Parathyroid adenoma (tissue), 2 donors: ENCODE results near the gene EIF4ENIF1.

Experiments
- H2AFZ ChIP-seq: fragments of 300-600 bp; sonication (generic); one replicate; pipeline ENCODE4 v1.7.0; 2017; ENCODE audit warnings: antibody characterized with exemption, mild to moderate bottlenecking
- H3K27ac ChIP-seq: fragments of 300-600 bp; sonication (generic); one replicate; pipeline ENCODE4 v1.7.0; 2017
- H3K27me3 ChIP-seq: fragments of 300-600 bp; sonication (generic); one replicate; pipeline ENCODE4 v1.7.0; 2017; ENCODE audit warnings: low read length; ENCODE audit not compliant: control insufficient read depth, insufficient read depth
- H3K36me3 ChIP-seq: fragments of 300-600 bp; sonication (generic); one replicate; pipeline ENCODE4 v1.7.0; 2017; ENCODE audit warnings: low read length; ENCODE audit not compliant: control insufficient read depth, insufficient read depth
- H3K4me1 ChIP-seq: fragments of 300-600 bp; sonication (generic); one replicate; pipeline ENCODE4 v1.7.0; 2017; ENCODE audit warnings: control low read depth
- H3K4me2 ChIP-seq: fragments of 300-600 bp; sonication (generic); one replicate; pipeline ENCODE4 v1.7.0; 2017; ENCODE audit warnings: low read length
- H3K4me3 ChIP-seq: fragments of 300-600 bp; sonication (generic); one replicate; pipeline ENCODE4 v1.7.0; 2017; ENCODE audit warnings: low read depth, low read length
- H3K79me2 ChIP-seq: fragments of 300-600 bp; sonication (generic); one replicate; pipeline ENCODE4 v1.7.0; 2017; ENCODE audit warnings: control low read depth
- H3K9ac ChIP-seq: fragments of 300-600 bp; sonication (generic); one replicate; pipeline ENCODE4 v1.7.0; 2017; ENCODE audit warnings: mild to moderate bottlenecking
- H3K9me3 ChIP-seq: fragments of 300-600 bp; sonication (generic); one replicate; pipeline ENCODE4 v1.7.0; 2017; ENCODE audit warnings: low read length; ENCODE audit not compliant: control insufficient read depth
- TF ChIP-seq, protein P1 (sequence below): fragments of 300-600 bp; sonication (generic); IDR thresholded peaks from one replicate; pipeline ENCODE4 v1.7.0; 2017; ENCODE audit warnings: antibody characterized with exemption, mild to moderate bottlenecking
- donor health status: primary hyperparathyroidism.

The EIF4ENIF1 gene, protein sequence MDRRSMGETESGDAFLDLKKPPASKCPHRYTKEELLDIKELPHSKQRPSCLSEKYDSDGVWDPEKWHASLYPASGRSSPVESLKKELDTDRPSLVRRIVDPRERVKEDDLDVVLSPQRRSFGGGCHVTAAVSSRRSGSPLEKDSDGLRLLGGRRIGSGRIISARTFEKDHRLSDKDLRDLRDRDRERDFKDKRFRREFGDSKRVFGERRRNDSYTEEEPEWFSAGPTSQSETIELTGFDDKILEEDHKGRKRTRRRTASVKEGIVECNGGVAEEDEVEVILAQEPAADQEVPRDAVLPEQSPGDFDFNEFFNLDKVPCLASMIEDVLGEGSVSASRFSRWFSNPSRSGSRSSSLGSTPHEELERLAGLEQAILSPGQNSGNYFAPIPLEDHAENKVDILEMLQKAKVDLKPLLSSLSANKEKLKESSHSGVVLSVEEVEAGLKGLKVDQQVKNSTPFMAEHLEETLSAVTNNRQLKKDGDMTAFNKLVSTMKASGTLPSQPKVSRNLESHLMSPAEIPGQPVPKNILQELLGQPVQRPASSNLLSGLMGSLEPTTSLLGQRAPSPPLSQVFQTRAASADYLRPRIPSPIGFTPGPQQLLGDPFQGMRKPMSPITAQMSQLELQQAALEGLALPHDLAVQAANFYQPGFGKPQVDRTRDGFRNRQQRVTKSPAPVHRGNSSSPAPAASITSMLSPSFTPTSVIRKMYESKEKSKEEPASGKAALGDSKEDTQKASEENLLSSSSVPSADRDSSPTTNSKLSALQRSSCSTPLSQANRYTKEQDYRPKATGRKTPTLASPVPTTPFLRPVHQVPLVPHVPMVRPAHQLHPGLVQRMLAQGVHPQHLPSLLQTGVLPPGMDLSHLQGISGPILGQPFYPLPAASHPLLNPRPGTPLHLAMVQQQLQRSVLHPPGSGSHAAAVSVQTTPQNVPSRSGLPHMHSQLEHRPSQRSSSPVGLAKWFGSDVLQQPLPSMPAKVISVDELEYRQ

DNA sequence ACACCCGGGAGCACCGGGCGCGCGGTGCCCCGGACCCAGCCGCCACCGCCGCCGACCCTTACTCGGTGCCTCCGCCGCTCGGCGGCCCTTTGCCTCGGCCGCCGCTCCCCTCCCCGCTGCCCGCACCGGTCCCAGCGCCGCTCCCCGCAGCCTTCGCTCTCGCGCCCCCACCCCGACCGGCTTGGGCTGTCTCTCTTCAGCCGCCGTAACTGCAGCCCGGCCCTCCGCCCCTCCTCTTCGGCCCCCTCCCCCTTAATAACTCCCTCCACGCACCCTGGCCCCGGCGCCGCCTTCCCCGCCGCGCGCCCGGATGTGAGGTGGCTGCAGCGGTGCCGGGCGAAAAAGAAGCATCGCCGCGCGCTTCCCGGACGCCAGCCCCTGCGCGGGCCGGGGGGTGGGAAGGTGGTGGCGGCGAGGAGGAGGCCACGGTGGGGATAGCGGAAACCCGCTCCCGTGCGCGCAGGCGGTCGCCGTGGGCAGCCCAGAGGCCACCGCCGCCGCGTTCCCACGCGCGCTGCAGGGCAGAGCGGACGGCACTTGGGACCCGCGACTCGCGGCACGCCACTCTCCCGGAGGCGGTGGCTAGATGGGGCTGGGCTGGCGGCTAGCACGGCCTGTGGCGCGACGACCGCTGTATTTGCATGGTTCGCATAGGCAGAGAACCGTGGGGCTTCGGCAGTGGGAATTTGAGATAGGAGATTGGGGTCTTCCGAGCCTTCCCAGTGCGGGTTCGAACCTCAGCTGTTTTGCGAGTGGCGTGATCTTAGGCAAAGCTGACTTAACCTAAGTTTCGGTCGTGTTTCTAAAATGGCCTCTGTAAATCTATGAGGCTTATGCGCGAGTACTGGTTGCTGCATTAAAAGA lies at the start of gene EIF4ENIF1:
EIF4ENIF1 (minus strand) TSS at position 211 of the 864 bp plus-strand sequence. CDS start 1,124 bp downstream, outside the sequence.
- Histone ChIP-seq H3K4me2 (peak within 1 kb of the TSS; percentile 84), H2AFZ (peak within 1 kb of the TSS; percentile 80), H3K4me1 (no peaks in the 10 kb centered on the region), H3K27ac (peak within 1 kb of the TSS; percentile 95), H3K4me3 (peak within 1 kb of the TSS; percentile 74), H3K79me2 (no peaks in the 10 kb centered on the region), H3K36me3 (no peaks in the 10 kb centered on the region), H3K9me3 (no peaks in the 10 kb centered on the region), H3K9ac (no peak within 1 kb of the TSS), H3K27me3 (no peaks in the 10 kb centered on the region)
- TF ChIP-seq, protein P1, sequence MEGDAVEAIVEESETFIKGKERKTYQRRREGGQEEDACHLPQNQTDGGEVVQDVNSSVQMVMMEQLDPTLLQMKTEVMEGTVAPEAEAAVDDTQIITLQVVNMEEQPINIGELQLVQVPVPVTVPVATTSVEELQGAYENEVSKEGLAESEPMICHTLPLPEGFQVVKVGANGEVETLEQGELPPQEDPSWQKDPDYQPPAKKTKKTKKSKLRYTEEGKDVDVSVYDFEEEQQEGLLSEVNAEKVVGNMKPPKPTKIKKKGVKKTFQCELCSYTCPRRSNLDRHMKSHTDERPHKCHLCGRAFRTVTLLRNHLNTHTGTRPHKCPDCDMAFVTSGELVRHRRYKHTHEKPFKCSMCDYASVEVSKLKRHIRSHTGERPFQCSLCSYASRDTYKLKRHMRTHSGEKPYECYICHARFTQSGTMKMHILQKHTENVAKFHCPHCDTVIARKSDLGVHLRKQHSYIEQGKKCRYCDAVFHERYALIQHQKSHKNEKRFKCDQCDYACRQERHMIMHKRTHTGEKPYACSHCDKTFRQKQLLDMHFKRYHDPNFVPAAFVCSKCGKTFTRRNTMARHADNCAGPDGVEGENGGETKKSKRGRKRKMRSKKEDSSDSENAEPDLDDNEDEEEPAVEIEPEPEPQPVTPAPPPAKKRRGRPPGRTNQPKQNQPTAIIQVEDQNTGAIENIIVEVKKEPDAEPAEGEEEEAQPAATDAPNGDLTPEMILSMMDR, result no peak

DNA sequence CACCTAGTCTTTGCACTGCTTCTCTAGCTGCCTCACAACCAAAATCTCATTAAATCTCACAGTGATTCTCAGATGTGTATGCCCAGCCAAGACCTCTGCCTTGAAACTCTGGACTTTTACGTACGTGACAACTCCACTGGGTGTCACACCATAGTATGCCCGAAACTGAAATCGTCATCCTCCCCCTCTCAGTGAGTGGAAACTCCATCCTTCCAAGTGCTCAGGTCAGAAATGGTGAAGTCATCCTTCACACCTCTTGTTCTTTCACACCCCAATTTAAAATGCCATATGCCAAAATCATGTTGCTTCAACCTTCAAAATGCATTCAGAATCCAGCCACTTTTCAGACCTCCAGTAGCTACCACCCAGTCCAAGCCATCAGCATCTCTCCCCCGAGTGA lies 49.2 kb upstream of the EIF4ENIF1 start:
- H3K27ac ChIP-seq, result no peak overlapping the region
- no peaks in the 10 kb centered on the region for H3K4me1 ChIP-seq
- H3K27me3 ChIP-seq, result no peaks in the 10 kb centered on the region
- no peak overlapping the region for H3K4me2 ChIP-seq
- no peaks in the 10 kb centered on the region for H3K36me3 ChIP-seq
- no peaks in the 10 kb centered on the region for H3K9me3 ChIP-seq
- H3K79me2 ChIP-seq, result no peaks in the 10 kb centered on the region
- no peak overlapping the region for H3K9ac ChIP-seq
- TF ChIP-seq, protein P1, result no peak
- no peak overlapping the region for H2AFZ ChIP-seq
- H3K4me3 ChIP-seq, result no peak overlapping the region

DNA sequence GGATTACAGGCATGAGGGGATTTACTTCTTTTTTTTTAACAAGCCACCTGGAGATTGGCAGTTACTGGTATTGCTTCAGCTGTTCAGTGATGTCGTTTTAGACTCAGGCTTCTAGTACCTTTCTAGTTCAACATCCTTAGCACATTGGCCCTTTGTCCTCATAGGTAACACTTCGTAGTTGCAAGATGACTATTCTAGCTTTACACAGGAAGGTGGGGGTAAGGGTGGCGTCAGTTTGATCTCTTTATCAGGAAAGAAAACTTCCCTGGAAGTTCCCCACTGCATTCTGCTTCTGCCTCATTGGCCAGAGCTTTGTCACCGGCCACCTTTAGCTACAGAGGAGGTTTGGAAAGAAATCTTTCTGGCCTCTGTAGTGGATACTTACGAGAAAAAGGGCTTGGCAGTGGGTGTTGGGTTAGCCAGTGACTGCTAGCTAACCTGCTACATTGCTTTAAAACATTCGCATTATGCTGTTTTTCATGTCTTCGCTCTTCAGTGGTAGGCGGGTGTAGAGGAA lies 47.4 kb upstream of the EIF4ENIF1 start:
- TF ChIP-seq, protein P1, result no peak
- no peak overlapping the region for H3K4me3 ChIP-seq
- H3K36me3 ChIP-seq, result no peaks in the 10 kb centered on the region
- no peaks in the 10 kb centered on the region for H3K4me1 ChIP-seq
- H3K9ac ChIP-seq, result no peak overlapping the region
- no peak overlapping the region for H2AFZ ChIP-seq
- no peaks in the 10 kb centered on the region for H3K27me3 ChIP-seq
- no peak overlapping the region for H3K27ac ChIP-seq
- H3K4me2 ChIP-seq, result no peak overlapping the region
- H3K9me3 ChIP-seq, result no peaks in the 10 kb centered on the region
- no peaks in the 10 kb centered on the region for H3K79me2 ChIP-seq

DNA sequence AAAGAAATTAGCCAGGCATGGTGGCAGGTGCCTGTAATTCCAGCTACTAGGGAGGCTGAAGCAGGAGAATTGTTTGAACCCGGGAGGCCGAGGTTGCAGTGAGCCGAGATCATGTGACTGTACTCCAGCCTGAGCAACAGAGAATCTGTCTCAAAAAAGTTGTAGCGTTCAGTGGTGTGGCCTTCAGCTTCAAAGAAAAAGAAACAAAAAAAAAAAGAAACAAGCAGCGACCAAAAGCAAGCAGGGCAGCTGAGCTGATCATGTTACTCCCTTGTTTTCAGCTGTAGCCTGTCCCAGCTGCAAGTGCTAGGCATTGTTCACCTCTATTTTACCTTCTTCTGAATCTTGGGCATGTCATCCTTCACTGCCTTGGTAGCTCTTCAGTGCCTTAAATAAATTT lies 43.7 kb upstream of the EIF4ENIF1 start:
- Histone ChIP-seq H3K27me3 (no peaks in the 10 kb centered on the region), H3K4me3 (no peak overlapping the region), H3K79me2 (no peaks in the 10 kb centered on the region), H2AFZ (no peak overlapping the region), H3K36me3 (no peaks in the 10 kb centered on the region), H3K4me1 (no peaks in the 10 kb centered on the region), H3K27ac (no peak overlapping the region), H3K9me3 (no peaks in the 10 kb centered on the region), H3K4me2 (no peak overlapping the region), H3K9ac (no peak overlapping the region)
- TF ChIP-seq, protein P1, result no peak
